Measurements from ENCODE around the gene SLIT3.

DNA sequence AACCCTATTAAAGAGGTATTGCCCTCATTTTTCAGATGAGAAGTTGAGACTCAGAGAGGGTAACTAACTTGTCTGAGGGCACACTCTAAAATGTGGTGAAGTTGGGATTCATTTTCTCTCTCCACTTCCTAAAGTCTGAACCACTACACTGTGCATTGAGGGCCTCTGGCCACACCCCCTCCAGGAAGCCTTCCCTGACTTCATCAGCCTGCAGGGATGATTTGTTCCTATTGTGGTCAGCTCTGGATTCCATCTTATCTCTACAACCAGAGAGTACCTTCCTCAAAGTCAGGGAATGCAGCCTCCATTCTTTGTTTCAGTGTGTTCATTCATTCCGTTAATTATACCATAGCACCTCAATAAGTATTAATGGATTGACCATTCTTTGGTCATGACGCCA, 365.8 kb downstream of the SLIT3 start:
- TF ChIP-seq, protein P1, sequence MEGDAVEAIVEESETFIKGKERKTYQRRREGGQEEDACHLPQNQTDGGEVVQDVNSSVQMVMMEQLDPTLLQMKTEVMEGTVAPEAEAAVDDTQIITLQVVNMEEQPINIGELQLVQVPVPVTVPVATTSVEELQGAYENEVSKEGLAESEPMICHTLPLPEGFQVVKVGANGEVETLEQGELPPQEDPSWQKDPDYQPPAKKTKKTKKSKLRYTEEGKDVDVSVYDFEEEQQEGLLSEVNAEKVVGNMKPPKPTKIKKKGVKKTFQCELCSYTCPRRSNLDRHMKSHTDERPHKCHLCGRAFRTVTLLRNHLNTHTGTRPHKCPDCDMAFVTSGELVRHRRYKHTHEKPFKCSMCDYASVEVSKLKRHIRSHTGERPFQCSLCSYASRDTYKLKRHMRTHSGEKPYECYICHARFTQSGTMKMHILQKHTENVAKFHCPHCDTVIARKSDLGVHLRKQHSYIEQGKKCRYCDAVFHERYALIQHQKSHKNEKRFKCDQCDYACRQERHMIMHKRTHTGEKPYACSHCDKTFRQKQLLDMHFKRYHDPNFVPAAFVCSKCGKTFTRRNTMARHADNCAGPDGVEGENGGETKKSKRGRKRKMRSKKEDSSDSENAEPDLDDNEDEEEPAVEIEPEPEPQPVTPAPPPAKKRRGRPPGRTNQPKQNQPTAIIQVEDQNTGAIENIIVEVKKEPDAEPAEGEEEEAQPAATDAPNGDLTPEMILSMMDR (IDR thresholded peaks at IDR 0.05 in 4 of 5, conservative IDR thresholded peaks at IDR 0.05 in 1 of 5): no peak
- TF ChIP-seq POLR2A (IDR thresholded peaks at IDR 0.05): no peak

All from gastrocnemius medialis (tissue), 4 donors.